ENCODE measurements around the gene SMAD3.
"Not testable (repeated sequence)": the region's sequence is repeated elsewhere in the genome, so short reads cannot be mapped to it uniquely, and the experiment has no call there.

Gene SMAD3

GRCh38 chr15:67063689-67064606 is 1.5 kb upstream of the SMAD3 start:
- DNase-seq (ENCODE audit: low spot score) = peak; percentile 56

GRCh38 chr15:67064607-67065530 is 533 bp upstream of the SMAD3 start:
- no peak for DNase-seq (ENCODE audit: low spot score)

- DNase-seq (ENCODE audit: low spot score) = peak; percentile 59
These were observed 898 bp downstream of the SMAD3 start for GRCh38 chr15:67066041-67066958.

- no peak for DNase-seq (ENCODE audit: low spot score)
These were observed 1.8 kb downstream of the SMAD3 start for GRCh38 chr15:67066959-67067853.

GRCh38 chr15:67067930-67068551 is 2.6 kb downstream of the SMAD3 start:
- no peak for DNase-seq (ENCODE audit: low spot score)

GRCh38 chr15:67068710-67069400 is 3.5 kb downstream of the SMAD3 start:
- DNase-seq (ENCODE audit: low spot score) = no peak

- no peak for DNase-seq (ENCODE audit: low spot score)
These were observed 4.7 kb downstream of the SMAD3 start for GRCh38 chr15:67070150-67070549.

- DNase-seq (ENCODE audit: low spot score) = no peak
These were observed 5.7 kb downstream of the SMAD3 start for GRCh38 chr15:67070892-67071664.

GRCh38 chr15:67072442-67072841 is 7.0 kb downstream of the SMAD3 start:
- DNase-seq (ENCODE audit: low spot score) = no peak

GRCh38 chr15:67072958-67073357 is 7.6 kb downstream of the SMAD3 start:
- DNase-seq (ENCODE audit: low spot score) = no peak

GRCh38 chr15:67074886-67075229 is 9.5 kb downstream of the SMAD3 start:
- no peak for DNase-seq (ENCODE audit: low spot score)

GRCh38 chr15:67075555-67076135 is 10.2 kb downstream of the SMAD3 start:
- DNase-seq (ENCODE audit: low spot score) = not testable (repeated sequence)

- no peak for DNase-seq (ENCODE audit: low spot score)
These were observed 10.9 kb downstream of the SMAD3 start for GRCh38 chr15:67076147-67076843.

- no peak for DNase-seq (ENCODE audit: low spot score)
These were observed 12.3 kb downstream of the SMAD3 start for GRCh38 chr15:67077641-67078215.

- no peak for DNase-seq (ENCODE audit: low spot score)
These were observed 14.0 kb downstream of the SMAD3 start for GRCh38 chr15:67079361-67079760.

- DNase-seq (ENCODE audit: low spot score) = no peak
These were observed 14.9 kb downstream of the SMAD3 start for GRCh38 chr15:67080118-67080899.

All from putamen (tissue), 1 donor.